ENCODE measurements around the gene TICRR. TPM values are rescaled to one million over a fixed set of nuclear protein-coding genes. Genes with fewer than 3 reads are reported as not detected.
A peak's percentile ranks its signal among the peaks of the same experiment; 100 is the strongest.

Gene TICRR
- total and polyA plus RNA-seq, 2 of the 4 experiments (the other 2 are of a cell fraction) = 3.0 to 4.2 TPM

- Histone ChIP-seq H4K8ac (ENCODE audit: low read depth in 2 of 2, low read length in 2 of 2) (peak overlapping the region in 1 of 2 experiments; percentile 14; a peak in 2 of 4 replicates), H3K23ac (ENCODE audit: low read depth, low read length) (peak overlapping the region; percentile 11; the same call in 1 of the 2 replicates), H3K9ac (ENCODE audit: low read depth, low read length) (peak overlapping the region; percentile 28; the same call in 1 of the 2 replicates), H4K91ac (ENCODE audit: insufficient read depth, low read depth, low read length) (no peak overlapping the region), H2BK15ac (ENCODE audit: low read depth, low read length) (no peak overlapping the region), H2AK5ac (ENCODE audit: low read depth, low read length) (no peak overlapping the region), H3K4me3 (ENCODE audit: insufficient read depth, low read depth, low read length) (no peak overlapping the region; the same call in 1 of the 2 replicates), H3K36me3 (ENCODE audit: control insufficient read depth, insufficient read depth, low read length) (peaks cover 2% of the 10 kb centered on the region; the same call in 1 of the 2 replicates), H3K4me1 (ENCODE audit: control insufficient read depth, insufficient read depth, low read length) (peaks cover 3% of the 10 kb centered on the region; the same call in 1 of the 2 replicates), H4K5ac (ENCODE audit: low read depth, low read length) (peak overlapping the region; percentile 52), H2BK20ac (ENCODE audit: low read depth, low read length) (no peak overlapping the region), H2AFZ (replicated peaks; ENCODE audit: low read length, poor library complexity) (no peak overlapping the region), H3K56ac (ENCODE audit: extremely low read depth, insufficient read depth, low read length) (no peak overlapping the region), H3K14ac (replicated peaks; ENCODE audit: low read depth, low read length) (no peak overlapping the region), H3K18ac (ENCODE audit: low read depth, low read length) (no peak overlapping the region), H3K4ac (ENCODE audit: low read depth, low read length) (no peak overlapping the region), H2BK5ac (ENCODE audit: low read depth, low read length, poor library complexity, severe bottlenecking) (no peak overlapping the region), H2AK9ac (replicated peaks; ENCODE audit: low read depth, low read length, poor library complexity) (no peak overlapping the region), H3K79me1 (ENCODE audit: low read depth in 1 of 2, low read length in 2 of 2) (peaks cover 39 to 56% of the 10 kb centered on the region in 2 experiments), H3K4me2 (ENCODE audit: low read depth, low read length) (peak overlapping the region; percentile 75), H2BK120ac (ENCODE audit: low read depth, low read length) (no peak overlapping the region), H4K20me1 (ENCODE audit: insufficient read depth, low read length) (peaks cover 3% of the 10 kb centered on the region; the same call in 1 of the 2 replicates), H3K27me3 (ENCODE audit: control insufficient read depth, insufficient read depth, low read length) (no peaks in the 10 kb centered on the region), H3K9me3 (ENCODE audit: control insufficient read depth, insufficient read depth, low read length) (no peaks in the 10 kb centered on the region), H3K27ac (ENCODE audit: insufficient read depth, low read length) (no peak overlapping the region), H3K9me1 (ENCODE audit: insufficient read depth, low read length) (no peaks in the 10 kb centered on the region)
- in situ Hi-C loops (cut with MboI; ENCODE audit: low sequenced_read_pairs) = no loop called here
- POLR2A ChIA-PET (ENCODE audit: unreplicated experiment) = no interaction called here
- intact Hi-C loops (cut with micrococcal nuclease) = no loop called here
- BruUV-seq (replicated peaks) = no TSS peak
- ATAC-seq (ENCODE audit: low read depth) (no peak), DNase-seq (no peak)
- CTCF ChIA-PET = no interaction called here
- no CpG with 5 or more reads among the region's 3 CpGs for WGBS, 2 experiments (ENCODE audit: extremely low coverage in 2 of 2, insufficient read length in 1 of 2)
- TF ChIP-seq MAZ (IDR thresholded peaks at IDR 0.05; ENCODE audit: borderline replicate concordance, low read depth, low read length) = no peak
- dilution Hi-C loops (cut with HindIII; ENCODE audit: low sequenced_read_pairs, unreplicated experiment) = no loop called here
Observed at GRCh38 chr15:89577776-89578115, 2.5 kb downstream of the TICRR start.
